IMR-90 (cell line): ENCODE results near the gene EYS.

Source experiments
- CEBPB ChIP-seq: IDR thresholded peaks from 2 replicates; pipeline ENCODE4 v1.6.1; 2012; ENCODE audit warnings: low read depth, low read length, improper control_type of control experiment
- MAFK ChIP-seq: IDR thresholded peaks from 2 replicates; pipeline ENCODE4 v1.6.1; 2012; ENCODE audit warnings: low read depth, low read length, improper control_type of control experiment
- MAZ ChIP-seq: IDR thresholded peaks from 2 replicates; pipeline ENCODE4 v1.6.1; 2012; ENCODE audit warnings: low read depth, mild to moderate bottlenecking, low read length, improper control_type of control experiment, moderate library complexity, borderline replicate concordance
- MXI1 ChIP-seq: IDR thresholded peaks from 2 replicates; pipeline ENCODE4 v1.6.1; 2012; ENCODE audit warnings: low read depth, mild to moderate bottlenecking, low read length, moderate library complexity, borderline replicate concordance
- POLR2A ChIP-seq: IDR thresholded peaks from 2 replicates; pipeline ENCODE4 v1.6.1; 2012; ENCODE audit warnings: mild to moderate bottlenecking, low read depth, low read length
- RAD21 ChIP-seq: IDR thresholded peaks from 2 replicates; pipeline ENCODE4 v1.6.1; 2012; ENCODE audit warnings: low read length, improper control_type of control experiment
- RFX5 ChIP-seq: IDR thresholded peaks from 2 replicates; pipeline ENCODE4 v1.8.0; 2012; ENCODE audit warnings: low read depth, mild to moderate bottlenecking, low read length, moderate library complexity
- SMC3 ChIP-seq: fragments of 150-350 bp; IDR thresholded peaks from 2 replicates; pipeline ENCODE4 v1.6.1; 2016; ENCODE audit warnings: low read depth, mild to moderate bottlenecking, antibody characterized with exemption, low read length, moderate library complexity
- TF ChIP-seq, protein P1 (sequence below): conservative IDR thresholded peaks from 2 replicates; pipeline ENCODE4 v1.5.1; 2012; ENCODE audit warnings: mild to moderate bottlenecking, low read depth, low read length, improper control_type of control experiment
- TF ChIP-seq, protein P2 (sequence below): fragments of 150-350 bp; IDR thresholded peaks from 2 replicates; pipeline ENCODE4 v1.6.1; 2017; ENCODE audit warnings: mild to moderate bottlenecking, antibody characterized with exemption, low read length, low read depth
- TF ChIP-seq, protein P3 (sequence below): fragments of 150-350 bp; IDR thresholded peaks from 2 replicates; pipeline ENCODE4 v1.6.1; 2016; ENCODE audit warnings: low read depth, mild to moderate bottlenecking, low read length, moderate library complexity, borderline replicate concordance

DNA sequence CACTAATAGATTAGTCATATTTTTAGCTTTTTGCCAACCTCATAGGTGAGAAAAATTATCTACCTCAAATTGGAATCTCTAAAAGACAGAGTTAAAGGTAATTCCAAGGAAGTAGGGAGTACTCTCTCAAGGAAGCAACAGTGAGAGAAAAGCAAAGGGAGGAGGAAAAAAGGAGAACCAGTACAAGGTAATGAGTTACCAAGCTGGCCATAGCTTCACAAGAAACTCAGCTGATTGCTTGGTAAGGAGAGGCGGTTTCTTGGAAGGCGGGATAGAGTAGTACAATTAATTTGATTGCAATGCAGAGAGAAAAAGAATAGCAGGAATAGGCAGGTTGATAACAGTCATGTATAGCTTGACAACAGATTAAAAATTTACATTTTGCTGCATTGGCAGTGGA is 1933.8 kb downstream of the EYS start:
- TF ChIP-seq POLR2A (no peak), MXI1 (no peak), MAZ (no peak), SMC3 (no peak), RAD21 (no peak), RFX5 (no peak), MAFK (no peak), CEBPB (no peak)
- TF ChIP-seq, protein P1, sequence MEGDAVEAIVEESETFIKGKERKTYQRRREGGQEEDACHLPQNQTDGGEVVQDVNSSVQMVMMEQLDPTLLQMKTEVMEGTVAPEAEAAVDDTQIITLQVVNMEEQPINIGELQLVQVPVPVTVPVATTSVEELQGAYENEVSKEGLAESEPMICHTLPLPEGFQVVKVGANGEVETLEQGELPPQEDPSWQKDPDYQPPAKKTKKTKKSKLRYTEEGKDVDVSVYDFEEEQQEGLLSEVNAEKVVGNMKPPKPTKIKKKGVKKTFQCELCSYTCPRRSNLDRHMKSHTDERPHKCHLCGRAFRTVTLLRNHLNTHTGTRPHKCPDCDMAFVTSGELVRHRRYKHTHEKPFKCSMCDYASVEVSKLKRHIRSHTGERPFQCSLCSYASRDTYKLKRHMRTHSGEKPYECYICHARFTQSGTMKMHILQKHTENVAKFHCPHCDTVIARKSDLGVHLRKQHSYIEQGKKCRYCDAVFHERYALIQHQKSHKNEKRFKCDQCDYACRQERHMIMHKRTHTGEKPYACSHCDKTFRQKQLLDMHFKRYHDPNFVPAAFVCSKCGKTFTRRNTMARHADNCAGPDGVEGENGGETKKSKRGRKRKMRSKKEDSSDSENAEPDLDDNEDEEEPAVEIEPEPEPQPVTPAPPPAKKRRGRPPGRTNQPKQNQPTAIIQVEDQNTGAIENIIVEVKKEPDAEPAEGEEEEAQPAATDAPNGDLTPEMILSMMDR: no peak
- TF ChIP-seq, protein P2, sequence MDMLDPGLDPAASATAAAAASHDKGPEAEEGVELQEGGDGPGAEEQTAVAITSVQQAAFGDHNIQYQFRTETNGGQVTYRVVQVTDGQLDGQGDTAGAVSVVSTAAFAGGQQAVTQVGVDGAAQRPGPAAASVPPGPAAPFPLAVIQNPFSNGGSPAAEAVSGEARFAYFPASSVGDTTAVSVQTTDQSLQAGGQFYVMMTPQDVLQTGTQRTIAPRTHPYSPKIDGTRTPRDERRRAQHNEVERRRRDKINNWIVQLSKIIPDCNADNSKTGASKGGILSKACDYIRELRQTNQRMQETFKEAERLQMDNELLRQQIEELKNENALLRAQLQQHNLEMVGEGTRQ: no peak
- TF ChIP-seq, protein P3, sequence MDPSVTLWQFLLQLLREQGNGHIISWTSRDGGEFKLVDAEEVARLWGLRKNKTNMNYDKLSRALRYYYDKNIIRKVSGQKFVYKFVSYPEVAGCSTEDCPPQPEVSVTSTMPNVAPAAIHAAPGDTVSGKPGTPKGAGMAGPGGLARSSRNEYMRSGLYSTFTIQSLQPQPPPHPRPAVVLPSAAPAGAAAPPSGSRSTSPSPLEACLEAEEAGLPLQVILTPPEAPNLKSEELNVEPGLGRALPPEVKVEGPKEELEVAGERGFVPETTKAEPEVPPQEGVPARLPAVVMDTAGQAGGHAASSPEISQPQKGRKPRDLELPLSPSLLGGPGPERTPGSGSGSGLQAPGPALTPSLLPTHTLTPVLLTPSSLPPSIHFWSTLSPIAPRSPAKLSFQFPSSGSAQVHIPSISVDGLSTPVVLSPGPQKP: no peak
